Panc1 (cell line): Measurements from ENCODE around the gene GRK6. TPM values are rescaled to one million over a fixed set of nuclear protein-coding genes. Genes with fewer than 3 reads are reported as not detected.

Source experiments
- ATAC-seq: fragments of 200-7000 bp; cut with Tn5 transposase; 2 replicates; pipeline ENCODE4 v1.9.1; 2020; ENCODE audit warnings: mild to moderate bottlenecking, moderate library complexity
- BruUV-seq: library from RNA; stranded (reverse); fragments of 400-500 nt; replicated peaks from 2 replicates; lab custom pipeline; 2021; lab: Mats Ljungman, UMichigan
- CTCF ChIA-PET: fragments of 300-600 bp; sonication (Branson Sonifier 250); formaldehyde crosslinking; loops from one replicate; lab custom pipeline; 2022; ENCODE audit warnings: antibody characterized with exemption; lab: Charles Lee
- POLR2A ChIA-PET: fragments of 300-600 bp; sonication (Branson Sonifier 250); formaldehyde crosslinking; loops from one replicate; lab custom pipeline; 2022; ENCODE audit warnings: antibody characterized with exemption; lab: Charles Lee
- DNase-seq: peaks from one replicate; pipeline ENCODE4 v3.0.0-alpha.2; 2010; ENCODE audit warnings: low read depth, low spot score
- H3K27ac ChIP-seq: 2 replicates; pipeline ENCODE4 v1.5.1; 2011; ENCODE audit warnings: mild to moderate bottlenecking, low read length, inconsistent platforms
- H3K27me3 ChIP-seq: fragments of 200-500 bp; sonication (Bioruptor generic); 2 replicates; pipeline ENCODE4 v1.6.0; 2014; ENCODE audit warnings: low read length, inconsistent platforms; ENCODE audit not compliant: control insufficient read depth, insufficient read depth
- H3K36me3 ChIP-seq: fragments of 200-500 bp; sonication (Bioruptor generic); 2 replicates; pipeline ENCODE4 v1.5.1; 2014; ENCODE audit warnings: inconsistent platforms, mild to moderate bottlenecking, low read length, moderate library complexity; ENCODE audit not compliant: control insufficient read depth, insufficient read depth
- H3K4me1 ChIP-seq: 2 replicates; pipeline ENCODE4 v1.5.1; 2011; ENCODE audit warnings: inconsistent platforms, mild to moderate bottlenecking, low read length, moderate library complexity; ENCODE audit not compliant: control insufficient read depth, insufficient read depth
- H3K4me3 ChIP-seq, 2 experiments: 2 replicates each; pipeline ENCODE4 v1.5.1; 2011 to 2012; ENCODE audit warnings: low read depth in 2 of 2, low read length in 2 of 2, mild to moderate bottlenecking in 2 of 2, inconsistent platforms in 1 of 2, moderate library complexity in 1 of 2
- H3K9me3 ChIP-seq: fragments of 200-500 bp; sonication (Bioruptor generic); 2 replicates; pipeline ENCODE4 v1.5.1; 2014; ENCODE audit warnings: low read depth, mild to moderate bottlenecking, inconsistent platforms, low read length, moderate library complexity; ENCODE audit not compliant: control insufficient read depth, insufficient read depth
- POLR2AphosphoS5 ChIP-seq: IDR thresholded peaks from 2 replicates; pipeline ENCODE4 v1.6.1; 2012; ENCODE audit warnings: mild to moderate bottlenecking, low read depth, low read length, moderate library complexity
- SIN3A ChIP-seq: IDR thresholded peaks from 2 replicates; pipeline ENCODE4 v1.6.1; 2012; ENCODE audit warnings: low read depth, mild to moderate bottlenecking, low read length, moderate library complexity, borderline replicate concordance; ENCODE audit not compliant: insufficient read depth
- TCF7L2 ChIP-seq: IDR thresholded peaks from 2 replicates; pipeline ENCODE4 v1.6.1; 2011; ENCODE audit warnings: mild to moderate bottlenecking, low read depth, low read length, inconsistent platforms
- in situ Hi-C: cut with HindIII; loops from 2 replicates; pipeline ENCODE4 v1.10.0; 2016; ENCODE audit warnings: low sequenced_read_pairs, low pct_unique_long_range_greater_than_20kb
- intact Hi-C: fragments of 100-400 bp; cut with micrococcal nuclease; formaldehyde crosslinking; loops from one replicate; pipeline ENCODE4 v1.10.0; 2022; ENCODE audit not compliant: unreplicated experiment
- total RNA-seq: library from RNA; stranded (reverse); gene quantifications from one replicate; pipeline ENCODE4 v1.2.1, GENCODE V29; 2021; ENCODE audit not compliant: unreplicated experiment
- TF ChIP-seq, protein P1 (sequence below), 2 experiments: IDR thresholded peaks; 2 replicates each; pipeline ENCODE4 v1.6.1; 2011 to 2012; ENCODE audit warnings: low read depth in 2 of 2, control low read depth in 1 of 2, low read length in 1 of 2, mild to moderate bottlenecking in 1 of 2, moderate library complexity in 1 of 2; ENCODE audit not compliant: insufficient read depth in 1 of 2
- TF ChIP-seq, protein P2 (sequence below): fragments of 450-650 bp; IDR thresholded peaks from 2 replicates; pipeline ENCODE4 v1.5.1; 2017; ENCODE audit warnings: mild to moderate bottlenecking

The GRK6 gene
- total RNA-seq, 1 experiment from 2014 or later = 56.1 TPM

DNA sequence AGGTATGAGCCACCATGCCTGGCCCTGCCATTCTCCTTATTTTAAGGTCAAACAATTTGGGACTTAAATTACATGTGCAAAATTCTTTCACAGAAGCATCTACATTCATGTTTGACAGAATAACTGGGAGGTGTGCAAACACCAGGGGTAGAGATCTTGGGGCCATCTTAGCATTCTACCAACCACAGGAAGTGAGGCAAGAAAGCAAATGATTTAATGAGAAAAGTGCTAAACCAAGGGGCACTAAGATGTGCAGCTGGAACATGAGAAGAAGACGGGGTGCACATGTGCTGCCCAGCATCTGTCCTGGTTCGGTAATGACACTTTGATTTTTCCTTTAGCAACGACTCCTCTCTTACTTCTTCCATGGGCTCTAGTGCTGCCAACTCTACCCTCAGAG lies 15.9 kb upstream of the GRK6 start:
- H3K27me3 ChIP-seq = no peaks in the 10 kb centered on the region
- intact Hi-C loops (no loop called here), in situ Hi-C loops (no loop called here)
- CTCF ChIA-PET = no interaction called here
- H3K9me3 ChIP-seq = no peaks in the 10 kb centered on the region
- no peaks in the 10 kb centered on the region for H3K4me1 ChIP-seq
- ATAC-seq (no peak), DNase-seq (no peak)
- no peak for TF ChIP-seq SIN3A
- TF ChIP-seq, protein P1, sequence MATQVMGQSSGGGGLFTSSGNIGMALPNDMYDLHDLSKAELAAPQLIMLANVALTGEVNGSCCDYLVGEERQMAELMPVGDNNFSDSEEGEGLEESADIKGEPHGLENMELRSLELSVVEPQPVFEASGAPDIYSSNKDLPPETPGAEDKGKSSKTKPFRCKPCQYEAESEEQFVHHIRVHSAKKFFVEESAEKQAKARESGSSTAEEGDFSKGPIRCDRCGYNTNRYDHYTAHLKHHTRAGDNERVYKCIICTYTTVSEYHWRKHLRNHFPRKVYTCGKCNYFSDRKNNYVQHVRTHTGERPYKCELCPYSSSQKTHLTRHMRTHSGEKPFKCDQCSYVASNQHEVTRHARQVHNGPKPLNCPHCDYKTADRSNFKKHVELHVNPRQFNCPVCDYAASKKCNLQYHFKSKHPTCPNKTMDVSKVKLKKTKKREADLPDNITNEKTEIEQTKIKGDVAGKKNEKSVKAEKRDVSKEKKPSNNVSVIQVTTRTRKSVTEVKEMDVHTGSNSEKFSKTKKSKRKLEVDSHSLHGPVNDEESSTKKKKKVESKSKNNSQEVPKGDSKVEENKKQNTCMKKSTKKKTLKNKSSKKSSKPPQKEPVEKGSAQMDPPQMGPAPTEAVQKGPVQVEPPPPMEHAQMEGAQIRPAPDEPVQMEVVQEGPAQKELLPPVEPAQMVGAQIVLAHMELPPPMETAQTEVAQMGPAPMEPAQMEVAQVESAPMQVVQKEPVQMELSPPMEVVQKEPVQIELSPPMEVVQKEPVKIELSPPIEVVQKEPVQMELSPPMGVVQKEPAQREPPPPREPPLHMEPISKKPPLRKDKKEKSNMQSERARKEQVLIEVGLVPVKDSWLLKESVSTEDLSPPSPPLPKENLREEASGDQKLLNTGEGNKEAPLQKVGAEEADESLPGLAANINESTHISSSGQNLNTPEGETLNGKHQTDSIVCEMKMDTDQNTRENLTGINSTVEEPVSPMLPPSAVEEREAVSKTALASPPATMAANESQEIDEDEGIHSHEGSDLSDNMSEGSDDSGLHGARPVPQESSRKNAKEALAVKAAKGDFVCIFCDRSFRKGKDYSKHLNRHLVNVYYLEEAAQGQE (IDR thresholded peaks at IDR 0.05; ENCODE audit: insufficient read depth in 1 of 2, low read depth in 2 of 2, low read length in 1 of 2) = no peak
- TF ChIP-seq, protein P2, sequence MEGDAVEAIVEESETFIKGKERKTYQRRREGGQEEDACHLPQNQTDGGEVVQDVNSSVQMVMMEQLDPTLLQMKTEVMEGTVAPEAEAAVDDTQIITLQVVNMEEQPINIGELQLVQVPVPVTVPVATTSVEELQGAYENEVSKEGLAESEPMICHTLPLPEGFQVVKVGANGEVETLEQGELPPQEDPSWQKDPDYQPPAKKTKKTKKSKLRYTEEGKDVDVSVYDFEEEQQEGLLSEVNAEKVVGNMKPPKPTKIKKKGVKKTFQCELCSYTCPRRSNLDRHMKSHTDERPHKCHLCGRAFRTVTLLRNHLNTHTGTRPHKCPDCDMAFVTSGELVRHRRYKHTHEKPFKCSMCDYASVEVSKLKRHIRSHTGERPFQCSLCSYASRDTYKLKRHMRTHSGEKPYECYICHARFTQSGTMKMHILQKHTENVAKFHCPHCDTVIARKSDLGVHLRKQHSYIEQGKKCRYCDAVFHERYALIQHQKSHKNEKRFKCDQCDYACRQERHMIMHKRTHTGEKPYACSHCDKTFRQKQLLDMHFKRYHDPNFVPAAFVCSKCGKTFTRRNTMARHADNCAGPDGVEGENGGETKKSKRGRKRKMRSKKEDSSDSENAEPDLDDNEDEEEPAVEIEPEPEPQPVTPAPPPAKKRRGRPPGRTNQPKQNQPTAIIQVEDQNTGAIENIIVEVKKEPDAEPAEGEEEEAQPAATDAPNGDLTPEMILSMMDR = no peak
- TF ChIP-seq POLR2AphosphoS5 = no peak
- no peak for TF ChIP-seq TCF7L2
- H3K36me3 ChIP-seq = no peaks in the 10 kb centered on the region
- POLR2A ChIA-PET = no interaction called here
- no TSS peak for BruUV-seq
- no peak overlapping the region for H3K27ac ChIP-seq
- H3K4me3 ChIP-seq = no peak overlapping the region

DNA sequence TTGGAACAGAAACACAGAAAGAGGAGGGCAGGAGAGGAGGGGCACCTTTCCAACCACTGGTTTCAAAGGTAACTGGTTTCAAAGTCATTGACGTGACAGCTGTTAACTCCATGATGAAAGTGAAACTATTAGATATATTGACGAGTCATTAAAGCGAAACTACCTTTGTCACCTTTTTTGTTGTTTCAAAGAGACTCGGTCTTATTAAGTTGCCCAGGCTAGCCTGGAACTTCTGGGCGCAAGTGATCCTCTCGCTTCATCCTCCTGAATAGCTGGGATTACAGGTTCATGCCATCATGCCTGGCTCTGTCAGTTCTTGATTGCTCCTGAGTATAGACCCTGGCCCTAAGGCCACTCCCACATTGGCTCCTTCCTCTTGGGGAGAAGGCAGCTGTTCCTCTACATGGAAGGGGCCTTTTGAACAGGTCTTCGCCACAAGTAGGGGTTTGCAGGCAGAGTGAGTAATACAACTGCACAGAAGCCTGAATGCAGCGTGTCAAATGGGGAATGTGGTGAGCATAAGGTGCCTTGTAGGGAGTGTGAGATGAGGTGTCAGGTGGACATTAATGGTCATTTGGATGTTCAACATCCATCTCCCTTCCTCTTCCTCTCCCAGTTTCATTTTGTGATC lies 13.8 kb upstream of the GRK6 start:
- ChIA-PET POLR2A (no interaction called here), CTCF (interaction anchor here (0.7 kb wide), 1 partner anchor 109 kb away, joined by 4 read pairs; no protein-coding TSS in a partner anchor)
- Histone ChIP-seq H3K4me3 (no peak overlapping the region), H3K4me1 (no peaks in the 10 kb centered on the region), H3K27me3 (no peaks in the 10 kb centered on the region), H3K9me3 (no peaks in the 10 kb centered on the region), H3K27ac (no peak overlapping the region), H3K36me3 (no peaks in the 10 kb centered on the region)
- ATAC-seq = no peak
- no peak for DNase-seq
- in situ Hi-C loops = no loop called here
- no TSS peak for BruUV-seq
- TF ChIP-seq, protein P1 (IDR thresholded peaks at IDR 0.05; ENCODE audit: insufficient read depth in 1 of 2, low read depth in 2 of 2, low read length in 1 of 2) = no peak
- TF ChIP-seq, protein P2 = no peak
- TF ChIP-seq POLR2AphosphoS5 = no peak
- TF ChIP-seq SIN3A = no peak
- no peak for TF ChIP-seq TCF7L2
- intact Hi-C loops = no loop called here
